ENCODE results near the gene RGS3. TPM values are rescaled to one million over a fixed set of nuclear protein-coding genes. Genes with fewer than 3 reads are reported as not detected.

The RGS3 gene
- polyA plus RNA-seq, 1 of the 3 experiments (the other 2 are of a cell fraction), result 50.6 TPM

DNA sequence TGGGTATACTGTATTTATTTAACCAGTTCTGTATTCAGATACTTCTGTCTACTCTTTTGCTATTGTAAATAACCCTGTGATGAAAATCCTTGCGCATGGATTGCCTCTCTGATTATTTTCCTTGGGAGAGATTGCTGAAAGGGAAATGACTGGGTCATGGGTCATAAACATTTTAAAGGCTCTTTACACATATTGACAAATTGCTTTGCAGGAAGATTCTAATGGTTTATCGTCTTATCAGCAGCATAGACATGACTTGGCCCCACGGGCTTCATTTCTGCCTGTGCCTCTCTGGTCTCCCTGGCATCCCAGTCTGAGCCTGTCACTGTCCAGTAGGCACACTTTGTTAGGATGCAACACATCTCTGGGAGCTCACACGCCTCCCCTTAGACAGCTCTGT, 52.3 kb downstream of the RGS3 start:
- no peak overlapping the region for H3K27ac ChIP-seq (ENCODE audit: low read depth in 2 of 2, low read length in 1 of 2)
- H2AFZ ChIP-seq (ENCODE audit: low read depth), result no peak overlapping the region
- H3K27me3 ChIP-seq (ENCODE audit: insufficient read depth), result no peaks in the 10 kb centered on the region
- ChIA-PET CTCF (interaction anchor here (1.3 to 2.6 kb wide), 2 partner anchors 8 to 70 kb away, joined by 3 to 8 read pairs; no protein-coding TSS in a partner anchor), POLR2A (no interaction called here)
- H3K79me2 ChIP-seq (ENCODE audit: insufficient read depth), result no peaks in the 10 kb centered on the region
- no peaks in the 10 kb centered on the region for H3K9me3 ChIP-seq
- no peak overlapping the region for H3K4me3 ChIP-seq (ENCODE audit: low read depth in 2 of 2, low read length in 1 of 2)
- DNase-seq, result no peak
- no peaks in the 10 kb centered on the region for H3K36me3 ChIP-seq (replicated peaks in 1 of 2; ENCODE audit: control insufficient read depth in 1 of 2, insufficient read depth in 2 of 2, low read length in 1 of 2)
- WGBS (ENCODE audit: low lambda C conversion rate), result 77% methylated on average over 4 of the region's 4 CpGs
- TF ChIP-seq RXRA (IDR thresholded peaks at IDR 0.05; ENCODE audit: borderline replicate concordance, low read depth) (no peak), FOXJ3 (CRISPR knock-in tag; IDR thresholded peaks at IDR 0.05) (no peak), MXI1 (IDR thresholded peaks at IDR 0.05; ENCODE audit: low read depth, low read length) (no peak), CHD2 (IDR thresholded peaks at IDR 0.05; ENCODE audit: low read length, partially characterized antibody) (no peak), FOSL2 (IDR thresholded peaks at IDR 0.05; ENCODE audit: borderline replicate concordance, low read depth) (no peak), MEF2A (IDR thresholded peaks at IDR 0.05; ENCODE audit: borderline replicate concordance, low read depth) (no peak), GATA2 (CRISPR knock-in tag; IDR thresholded peaks at IDR 0.05) (no peak), NRF1 (IDR thresholded peaks at IDR 0.05; ENCODE audit: low read depth, low read length) (no peak), FOXM1 (IDR thresholded peaks at IDR 0.05; ENCODE audit: low read depth) (no peak), TAF1 (IDR thresholded peaks at IDR 0.05; ENCODE audit: borderline replicate concordance, low read depth, low read length) (no peak), EZH2phosphoT487 (IDR thresholded peaks at IDR 0.05; ENCODE audit: borderline replicate concordance, low read depth) (no peak), EP300 (IDR thresholded peaks at IDR 0.05; ENCODE audit: borderline replicate concordance in 1 of 2, low read depth in 1 of 2, low read length in 1 of 2) (no peak), RAD21 (IDR thresholded peaks at IDR 0.05; ENCODE audit: low read length) (no peak), YY1 (IDR thresholded peaks at IDR 0.05; ENCODE audit: low read depth) (no peak), SIN3A (IDR thresholded peaks at IDR 0.05; ENCODE audit: borderline replicate concordance, low read depth, low read length) (no peak)
- TF ChIP-seq, protein P1, sequence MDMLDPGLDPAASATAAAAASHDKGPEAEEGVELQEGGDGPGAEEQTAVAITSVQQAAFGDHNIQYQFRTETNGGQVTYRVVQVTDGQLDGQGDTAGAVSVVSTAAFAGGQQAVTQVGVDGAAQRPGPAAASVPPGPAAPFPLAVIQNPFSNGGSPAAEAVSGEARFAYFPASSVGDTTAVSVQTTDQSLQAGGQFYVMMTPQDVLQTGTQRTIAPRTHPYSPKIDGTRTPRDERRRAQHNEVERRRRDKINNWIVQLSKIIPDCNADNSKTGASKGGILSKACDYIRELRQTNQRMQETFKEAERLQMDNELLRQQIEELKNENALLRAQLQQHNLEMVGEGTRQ (IDR thresholded peaks at IDR 0.05; ENCODE audit: borderline replicate concordance, low read depth, low read length), result no peak
- TF ChIP-seq, protein P2, sequence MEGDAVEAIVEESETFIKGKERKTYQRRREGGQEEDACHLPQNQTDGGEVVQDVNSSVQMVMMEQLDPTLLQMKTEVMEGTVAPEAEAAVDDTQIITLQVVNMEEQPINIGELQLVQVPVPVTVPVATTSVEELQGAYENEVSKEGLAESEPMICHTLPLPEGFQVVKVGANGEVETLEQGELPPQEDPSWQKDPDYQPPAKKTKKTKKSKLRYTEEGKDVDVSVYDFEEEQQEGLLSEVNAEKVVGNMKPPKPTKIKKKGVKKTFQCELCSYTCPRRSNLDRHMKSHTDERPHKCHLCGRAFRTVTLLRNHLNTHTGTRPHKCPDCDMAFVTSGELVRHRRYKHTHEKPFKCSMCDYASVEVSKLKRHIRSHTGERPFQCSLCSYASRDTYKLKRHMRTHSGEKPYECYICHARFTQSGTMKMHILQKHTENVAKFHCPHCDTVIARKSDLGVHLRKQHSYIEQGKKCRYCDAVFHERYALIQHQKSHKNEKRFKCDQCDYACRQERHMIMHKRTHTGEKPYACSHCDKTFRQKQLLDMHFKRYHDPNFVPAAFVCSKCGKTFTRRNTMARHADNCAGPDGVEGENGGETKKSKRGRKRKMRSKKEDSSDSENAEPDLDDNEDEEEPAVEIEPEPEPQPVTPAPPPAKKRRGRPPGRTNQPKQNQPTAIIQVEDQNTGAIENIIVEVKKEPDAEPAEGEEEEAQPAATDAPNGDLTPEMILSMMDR (IDR thresholded peaks at IDR 0.05), result no peak
- TF ChIP-seq, protein P3, sequence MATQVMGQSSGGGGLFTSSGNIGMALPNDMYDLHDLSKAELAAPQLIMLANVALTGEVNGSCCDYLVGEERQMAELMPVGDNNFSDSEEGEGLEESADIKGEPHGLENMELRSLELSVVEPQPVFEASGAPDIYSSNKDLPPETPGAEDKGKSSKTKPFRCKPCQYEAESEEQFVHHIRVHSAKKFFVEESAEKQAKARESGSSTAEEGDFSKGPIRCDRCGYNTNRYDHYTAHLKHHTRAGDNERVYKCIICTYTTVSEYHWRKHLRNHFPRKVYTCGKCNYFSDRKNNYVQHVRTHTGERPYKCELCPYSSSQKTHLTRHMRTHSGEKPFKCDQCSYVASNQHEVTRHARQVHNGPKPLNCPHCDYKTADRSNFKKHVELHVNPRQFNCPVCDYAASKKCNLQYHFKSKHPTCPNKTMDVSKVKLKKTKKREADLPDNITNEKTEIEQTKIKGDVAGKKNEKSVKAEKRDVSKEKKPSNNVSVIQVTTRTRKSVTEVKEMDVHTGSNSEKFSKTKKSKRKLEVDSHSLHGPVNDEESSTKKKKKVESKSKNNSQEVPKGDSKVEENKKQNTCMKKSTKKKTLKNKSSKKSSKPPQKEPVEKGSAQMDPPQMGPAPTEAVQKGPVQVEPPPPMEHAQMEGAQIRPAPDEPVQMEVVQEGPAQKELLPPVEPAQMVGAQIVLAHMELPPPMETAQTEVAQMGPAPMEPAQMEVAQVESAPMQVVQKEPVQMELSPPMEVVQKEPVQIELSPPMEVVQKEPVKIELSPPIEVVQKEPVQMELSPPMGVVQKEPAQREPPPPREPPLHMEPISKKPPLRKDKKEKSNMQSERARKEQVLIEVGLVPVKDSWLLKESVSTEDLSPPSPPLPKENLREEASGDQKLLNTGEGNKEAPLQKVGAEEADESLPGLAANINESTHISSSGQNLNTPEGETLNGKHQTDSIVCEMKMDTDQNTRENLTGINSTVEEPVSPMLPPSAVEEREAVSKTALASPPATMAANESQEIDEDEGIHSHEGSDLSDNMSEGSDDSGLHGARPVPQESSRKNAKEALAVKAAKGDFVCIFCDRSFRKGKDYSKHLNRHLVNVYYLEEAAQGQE (IDR thresholded peaks at IDR 0.05; ENCODE audit: low read depth, low read length), result no peak
- TF ChIP-seq, protein P4, sequence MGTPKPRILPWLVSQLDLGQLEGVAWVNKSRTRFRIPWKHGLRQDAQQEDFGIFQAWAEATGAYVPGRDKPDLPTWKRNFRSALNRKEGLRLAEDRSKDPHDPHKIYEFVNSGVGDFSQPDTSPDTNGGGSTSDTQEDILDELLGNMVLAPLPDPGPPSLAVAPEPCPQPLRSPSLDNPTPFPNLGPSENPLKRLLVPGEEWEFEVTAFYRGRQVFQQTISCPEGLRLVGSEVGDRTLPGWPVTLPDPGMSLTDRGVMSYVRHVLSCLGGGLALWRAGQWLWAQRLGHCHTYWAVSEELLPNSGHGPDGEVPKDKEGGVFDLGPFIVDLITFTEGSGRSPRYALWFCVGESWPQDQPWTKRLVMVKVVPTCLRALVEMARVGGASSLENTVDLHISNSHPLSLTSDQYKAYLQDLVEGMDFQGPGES (IDR thresholded peaks at IDR 0.05; ENCODE audit: low read depth, low read length), result no peak
- TF ChIP-seq, protein P5, sequence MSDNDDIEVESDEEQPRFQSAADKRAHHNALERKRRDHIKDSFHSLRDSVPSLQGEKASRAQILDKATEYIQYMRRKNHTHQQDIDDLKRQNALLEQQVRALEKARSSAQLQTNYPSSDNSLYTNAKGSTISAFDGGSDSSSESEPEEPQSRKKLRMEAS (IDR thresholded peaks at IDR 0.05; ENCODE audit: low read depth), result no peak
- no peaks in the 10 kb centered on the region for H4K20me1 ChIP-seq (ENCODE audit: insufficient read depth)
- H3K4me2 ChIP-seq, result no peak overlapping the region
- H3K9ac ChIP-seq, result no peak overlapping the region
- H3K4me1 ChIP-seq (ENCODE audit: control insufficient read depth in 1 of 2, insufficient read depth in 2 of 2, low read depth in 1 of 2, low read length in 1 of 2), result peaks cover 10 to 23% of the 10 kb centered on the region in 2 experiments; a peak in 1 of 4 replicates
- H3F3A ChIP-seq (replicated peaks; ENCODE audit: insufficient read depth), result no peaks in the 10 kb centered on the region
- no peaks in the 10 kb centered on the region for H3K9me2 ChIP-seq
